DMS79 (cell line): Measurements from ENCODE around the gene SIPA1.

Source experiments
- DNase-seq: peaks from one replicate; lab custom pipeline; 2025; lab: John Stamatoyannopoulos, UW

SIPA1 gene

DNA sequence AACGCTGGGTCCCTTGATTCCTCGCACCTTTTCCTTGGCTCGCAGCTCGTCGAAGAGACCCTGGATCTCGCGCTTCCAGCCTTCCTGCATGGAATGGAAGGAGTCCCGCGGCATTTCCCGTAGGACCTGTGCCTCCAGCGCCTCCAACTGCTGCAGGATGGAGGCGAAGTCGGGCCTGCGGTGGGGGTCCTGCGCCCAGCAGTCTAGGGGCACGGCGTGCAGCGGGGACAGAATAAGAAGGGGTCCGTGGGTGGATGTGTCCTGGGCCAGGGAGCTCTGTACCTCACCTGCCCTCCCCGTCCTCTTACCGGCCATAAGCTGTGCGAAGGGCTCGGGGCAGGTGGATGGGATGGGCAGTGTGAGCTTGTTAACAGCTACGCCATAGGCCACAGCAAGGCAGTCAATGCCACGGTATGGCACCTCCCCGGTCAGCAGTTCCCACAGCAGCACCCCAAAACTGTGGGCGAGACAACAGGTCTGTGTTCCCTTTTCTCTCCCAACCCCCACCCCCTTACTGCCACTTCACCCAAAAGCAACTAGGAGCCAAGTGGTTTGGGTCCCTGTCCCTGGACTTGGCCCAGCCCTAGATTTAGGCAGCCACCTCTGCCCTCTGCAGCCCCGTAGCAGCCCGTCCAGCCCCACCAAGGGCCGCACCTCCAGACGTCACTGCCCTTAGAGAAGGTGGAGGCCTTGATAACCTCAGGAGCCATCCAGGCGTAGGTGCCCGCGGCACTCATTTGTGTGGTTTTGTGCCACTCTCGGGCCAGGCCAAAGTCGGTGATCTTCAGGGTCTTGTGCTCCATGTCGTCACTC, 30.1 kb upstream of the SIPA1 start:
- DNase-seq: no peak

GRCh38 chr11:65609229-65609628, 28.7 kb upstream of the SIPA1 start:
- DNase-seq: no peak

DNA sequence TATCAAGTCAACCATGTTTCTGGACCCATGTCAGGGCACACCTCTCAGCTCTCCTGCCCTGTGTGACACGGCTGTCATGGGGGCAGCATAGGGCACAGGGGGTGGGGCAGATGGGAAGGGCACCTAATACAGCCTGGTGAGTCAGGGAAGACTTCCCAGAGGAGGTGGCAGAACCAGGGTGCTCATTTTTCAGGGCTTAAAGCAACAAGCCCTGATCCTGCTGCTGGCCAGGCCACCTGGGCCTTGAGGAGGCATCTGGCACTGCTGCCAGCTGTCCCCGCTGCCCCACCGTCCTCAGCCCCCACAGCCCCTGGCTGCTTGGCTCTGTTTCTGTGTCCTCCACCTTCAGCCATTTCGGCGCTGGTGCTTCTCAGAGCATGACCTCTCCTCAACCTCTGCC, 28.2 kb upstream of the SIPA1 start:
- no peak for DNase-seq

DNA sequence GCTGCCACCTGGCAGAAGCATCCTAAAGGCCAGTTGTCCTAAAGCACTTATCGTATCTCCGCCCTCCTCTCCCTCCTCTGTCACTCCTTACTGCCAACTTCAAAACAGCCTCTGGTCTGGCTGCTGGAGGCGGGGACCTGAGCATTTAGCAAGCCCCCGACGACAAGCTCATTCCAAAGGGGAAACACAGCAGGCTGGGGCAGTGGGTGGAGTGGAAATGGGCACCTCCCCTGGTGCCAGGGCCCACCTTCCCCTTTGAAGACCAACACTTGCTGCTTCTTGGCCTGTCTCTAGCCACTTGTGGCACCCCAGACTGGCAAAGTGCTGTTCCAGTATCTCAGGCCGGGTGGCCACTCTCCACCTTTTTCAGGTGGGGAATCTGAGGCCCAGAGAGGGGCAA, 27.5 kb upstream of the SIPA1 start:
- no peak for DNase-seq

DNA sequence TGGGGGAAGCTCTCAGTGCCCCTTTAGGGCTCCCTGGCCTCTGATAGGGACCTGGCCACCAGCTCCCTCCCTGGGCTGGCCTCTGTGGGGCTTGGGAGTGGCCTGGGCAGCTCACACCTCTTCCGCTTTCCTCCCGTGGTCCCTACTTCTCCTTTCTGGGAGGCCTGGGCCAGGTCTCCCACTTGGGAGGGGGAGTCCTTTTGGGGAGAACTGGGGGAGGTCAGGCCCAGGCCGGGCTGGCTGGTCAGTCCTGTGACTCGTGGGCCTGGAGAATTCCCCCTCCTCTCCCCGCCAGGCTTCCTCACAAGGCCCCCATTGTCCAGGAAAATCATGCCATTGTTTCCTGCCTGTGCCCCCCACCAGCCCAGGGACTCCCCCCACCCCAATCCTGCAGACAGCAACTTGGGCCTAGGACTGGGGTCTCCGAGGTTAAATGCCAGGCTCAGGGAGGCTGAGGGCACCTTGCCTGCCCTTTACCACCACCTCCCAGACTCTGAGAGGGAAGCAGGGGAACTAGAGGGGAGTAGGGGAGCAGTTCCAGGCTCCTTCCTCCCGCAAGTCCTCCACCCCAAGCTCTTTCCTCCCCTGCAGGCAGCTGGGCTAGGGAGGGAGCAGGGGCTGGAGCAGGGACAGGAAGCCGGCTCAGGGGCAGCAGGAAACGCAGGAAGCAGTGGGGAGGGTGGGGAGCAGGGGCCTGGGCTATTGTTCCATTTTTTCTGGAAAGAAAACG, 26.7 kb upstream of the SIPA1 start:
- DNase-seq: no peak

GRCh38 chr11:65611758-65612603, 25.9 kb upstream of the SIPA1 start:
- no peak for DNase-seq

DNA sequence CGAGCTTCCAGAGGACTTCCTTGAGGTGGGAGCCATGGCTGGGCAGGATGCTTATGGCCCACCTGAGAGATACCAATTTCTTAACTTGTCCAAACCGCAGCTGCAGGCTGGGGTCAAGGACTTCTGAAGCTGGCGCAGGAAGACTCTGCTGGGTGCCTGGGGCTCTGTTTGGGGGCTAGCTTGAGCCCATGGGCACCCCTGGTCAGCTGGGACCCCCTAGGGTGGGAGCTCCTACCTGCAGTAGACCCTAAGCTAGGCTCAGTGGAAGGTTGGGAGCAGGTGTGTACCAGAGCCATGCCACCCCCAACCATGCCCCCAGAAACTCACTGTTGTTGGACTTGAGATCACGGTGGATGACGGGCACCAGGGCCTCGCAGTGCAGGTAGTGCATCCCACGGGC, 25.2 kb upstream of the SIPA1 start:
- DNase-seq: no peak

DNA sequence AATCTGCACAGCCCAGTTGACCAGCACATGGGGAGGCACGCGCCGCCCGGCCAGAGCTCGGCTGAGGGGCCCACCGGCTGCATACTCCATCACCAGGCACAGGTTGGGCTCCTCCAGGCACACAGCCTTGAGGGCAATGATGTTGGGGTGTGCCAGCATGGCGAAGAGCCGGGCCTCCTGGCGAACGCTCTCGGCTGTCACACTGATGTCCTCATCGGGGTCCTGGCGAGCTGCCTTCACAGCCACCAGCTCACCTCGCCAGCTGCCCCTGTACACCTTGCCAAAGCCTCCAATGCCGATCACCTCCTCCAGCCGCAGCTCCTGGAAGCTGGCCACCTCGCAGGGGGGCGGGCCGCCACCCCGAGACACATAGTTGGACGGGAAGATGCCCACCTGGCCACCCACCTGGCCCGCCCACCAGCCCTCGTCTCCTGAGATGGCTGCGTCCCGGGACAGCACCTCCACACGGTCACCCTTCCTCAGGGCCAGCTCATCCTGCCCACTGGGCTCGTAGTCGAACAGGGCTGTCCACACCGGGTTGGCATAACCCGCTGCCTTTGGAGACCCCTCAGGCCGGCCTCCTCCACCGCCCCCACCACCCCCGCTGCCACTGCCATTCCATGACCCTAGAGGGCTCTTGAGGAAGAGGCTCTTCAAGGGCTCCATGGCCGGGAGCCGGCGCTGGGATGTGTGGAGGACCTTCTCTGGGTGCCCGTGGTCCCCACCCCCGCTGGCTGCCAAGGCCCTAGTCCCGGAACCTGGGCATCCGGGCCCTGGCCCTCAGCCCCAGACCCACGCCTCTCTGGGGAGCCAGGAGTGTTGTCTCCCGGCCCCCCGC, 24.6 kb upstream of the SIPA1 start:
- DNase-seq: no peak

DNA sequence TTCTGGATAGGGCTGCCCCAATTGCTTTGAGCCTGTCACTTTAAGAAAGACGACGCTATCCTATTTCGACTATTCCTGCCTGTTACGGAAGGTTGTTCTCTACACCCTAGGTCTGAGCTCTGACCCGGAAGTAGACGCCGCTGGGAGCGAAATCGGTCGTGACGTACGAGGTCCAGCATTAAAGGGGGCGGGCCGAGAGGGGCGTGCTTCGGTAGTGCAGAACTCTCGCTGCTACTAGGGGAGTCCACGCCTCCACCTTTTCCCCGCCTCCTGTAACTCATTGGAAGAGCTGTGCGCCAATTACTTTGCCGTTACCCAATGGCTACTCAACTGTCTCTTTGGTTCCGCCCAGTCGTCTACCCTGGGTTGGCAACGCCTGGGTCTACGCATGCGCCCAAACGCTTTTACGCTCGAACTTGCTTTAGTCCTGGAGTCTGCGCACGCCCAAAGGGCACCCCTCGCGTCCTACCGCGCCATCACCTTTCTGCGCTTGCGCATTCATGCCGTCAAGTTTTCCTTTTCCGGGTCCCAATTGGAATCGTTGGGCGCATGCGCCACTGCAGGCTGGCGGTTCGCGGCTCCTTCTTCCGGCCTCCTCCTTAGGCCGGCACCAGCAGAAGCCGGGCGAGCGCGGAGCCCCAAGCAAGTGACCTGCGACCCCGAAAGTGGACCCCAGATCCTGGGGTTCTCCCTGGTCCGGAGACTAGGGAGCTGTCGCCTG, 22.5 kb upstream of the SIPA1 start, which contains the start of gene PCNX3:
PCNX3 (plus strand) TSS at position 548 of the 721 bp plus-strand sequence. CDS start 536 bp downstream, outside the sequence.
- DNase-seq: peak; percentile 100

- no peak for DNase-seq
Measured at GRCh38 chr11:65615950-65616574, 21.8 kb upstream of the SIPA1 start.

GRCh38 chr11:65616575-65617001, 21.3 kb upstream of the SIPA1 start:
- DNase-seq: no peak

DNA sequence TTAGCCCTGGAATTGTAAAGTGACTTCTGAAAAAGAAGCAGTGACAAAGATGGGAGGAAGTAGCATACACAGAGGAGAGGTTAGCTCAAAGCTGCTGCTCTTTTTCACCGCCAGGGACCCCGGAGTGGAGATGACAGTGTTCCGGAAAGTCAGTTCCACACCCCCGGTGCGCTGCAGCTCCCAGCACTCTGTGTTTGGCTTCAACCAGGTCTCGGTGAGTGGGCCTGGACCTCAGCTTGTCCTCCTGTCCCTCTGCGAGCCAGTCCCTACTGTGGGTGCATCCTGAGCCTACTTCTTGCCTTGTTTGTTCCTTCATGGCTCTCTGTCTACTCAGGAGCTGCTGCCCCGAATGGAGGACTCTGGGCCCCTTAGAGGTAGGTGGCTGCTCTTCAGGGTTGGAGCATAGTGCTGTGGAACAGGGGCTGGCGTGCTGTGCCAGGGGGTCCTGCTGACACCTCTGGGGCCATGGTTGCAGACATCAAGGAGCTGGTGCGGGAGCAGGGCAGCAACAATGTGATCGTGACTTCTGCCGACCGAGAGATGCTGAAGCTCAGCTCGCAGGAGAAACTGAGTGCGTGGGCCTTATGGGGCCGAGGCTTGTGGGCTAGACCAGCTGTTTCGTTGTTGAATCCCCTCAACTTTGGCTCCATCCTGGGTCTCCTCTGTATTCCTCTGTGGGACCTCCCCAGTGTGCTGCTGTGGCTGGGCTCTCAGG, 20.6 kb upstream of the SIPA1 start:
- no peak for DNase-seq

DNA sequence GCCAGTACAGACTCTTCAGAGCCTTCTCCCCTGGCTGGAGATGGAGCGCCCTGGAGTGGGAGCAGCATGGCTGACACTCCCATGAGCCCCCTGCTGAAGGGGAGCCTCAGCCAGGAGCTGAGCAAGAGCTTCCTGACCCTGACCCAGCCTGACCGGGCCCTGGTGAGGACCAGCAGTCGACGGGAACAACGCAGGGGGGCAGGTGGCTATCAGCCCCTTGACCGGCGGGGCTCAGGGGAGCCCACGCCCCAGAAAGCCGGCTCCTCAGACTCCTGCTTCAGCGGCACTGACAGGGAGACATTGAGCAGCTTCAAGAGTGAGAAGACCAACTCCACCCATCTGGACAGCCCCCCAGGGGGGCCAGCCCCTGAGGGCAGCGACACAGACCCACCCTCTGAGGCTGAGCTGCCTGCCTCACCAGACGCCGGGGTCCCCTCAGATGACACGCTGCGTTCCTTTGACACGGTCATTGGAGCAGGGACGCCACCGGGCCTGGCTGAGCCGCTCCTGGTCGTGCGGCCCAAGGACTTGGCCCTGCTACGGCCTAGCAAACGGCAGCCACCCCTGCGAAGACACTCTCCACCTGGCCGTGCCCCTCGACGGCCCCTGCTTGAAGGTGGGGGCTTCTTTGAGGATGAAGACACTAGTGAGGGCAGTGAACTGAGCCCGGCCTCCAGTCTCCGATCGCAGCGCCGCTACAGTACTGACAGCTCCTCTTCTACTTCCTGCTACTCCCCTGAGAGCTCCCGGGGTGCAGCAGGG, 19.7 kb upstream of the SIPA1 start:
- DNase-seq: no peak

DNA sequence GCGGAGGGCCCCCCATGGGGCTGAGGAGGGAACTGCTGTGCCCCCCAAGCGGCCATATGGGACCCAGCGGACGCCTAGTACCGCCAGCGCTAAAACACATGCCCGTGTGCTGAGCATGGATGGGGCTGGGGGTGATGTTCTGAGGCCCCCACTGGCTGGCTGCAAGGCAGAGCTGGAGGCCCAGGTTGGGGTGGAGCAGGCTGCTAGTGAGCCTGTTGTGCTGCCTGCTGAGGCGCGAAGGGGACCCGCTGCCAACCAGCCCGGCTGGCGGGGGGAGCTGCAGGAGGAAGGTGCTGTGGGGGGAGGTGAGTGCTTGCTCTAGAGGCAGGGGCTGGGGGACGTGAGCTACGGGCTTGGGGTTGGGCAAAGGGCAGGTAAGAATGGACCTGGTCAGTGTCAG, 19.1 kb upstream of the SIPA1 start:
- DNase-seq: no peak

DNA sequence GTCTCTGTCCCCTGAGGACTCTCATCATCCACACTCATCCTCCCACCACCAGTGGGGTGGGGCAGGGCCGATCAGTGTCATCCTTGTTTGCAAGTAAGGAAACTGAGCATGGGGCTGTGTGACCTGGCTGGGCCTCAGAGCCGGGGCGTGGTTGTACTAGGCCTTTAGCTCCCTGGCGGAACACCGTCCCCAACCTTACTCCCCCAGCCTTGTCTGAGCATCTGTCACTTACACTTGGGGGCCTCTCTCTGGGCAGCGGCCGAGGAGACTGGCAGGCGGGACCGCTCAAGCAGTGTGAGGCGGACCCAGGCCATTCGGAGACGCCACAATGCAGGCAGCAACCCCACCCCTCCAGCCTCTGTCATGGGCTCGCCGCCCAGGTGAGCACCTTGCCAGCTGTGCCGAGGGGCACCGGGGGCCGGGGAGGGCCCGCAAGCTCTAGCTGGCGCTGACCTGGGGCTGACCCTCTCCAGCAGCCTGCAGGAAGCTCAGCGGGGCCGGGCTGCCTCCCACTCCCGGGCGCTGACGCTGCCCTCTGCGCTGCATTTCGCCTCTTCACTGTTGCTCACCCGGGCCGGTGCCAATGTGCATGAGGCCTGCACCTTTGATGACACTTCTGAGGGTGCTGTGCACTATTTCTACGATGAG, 18.5 kb upstream of the SIPA1 start:
- no peak for DNase-seq

DNA sequence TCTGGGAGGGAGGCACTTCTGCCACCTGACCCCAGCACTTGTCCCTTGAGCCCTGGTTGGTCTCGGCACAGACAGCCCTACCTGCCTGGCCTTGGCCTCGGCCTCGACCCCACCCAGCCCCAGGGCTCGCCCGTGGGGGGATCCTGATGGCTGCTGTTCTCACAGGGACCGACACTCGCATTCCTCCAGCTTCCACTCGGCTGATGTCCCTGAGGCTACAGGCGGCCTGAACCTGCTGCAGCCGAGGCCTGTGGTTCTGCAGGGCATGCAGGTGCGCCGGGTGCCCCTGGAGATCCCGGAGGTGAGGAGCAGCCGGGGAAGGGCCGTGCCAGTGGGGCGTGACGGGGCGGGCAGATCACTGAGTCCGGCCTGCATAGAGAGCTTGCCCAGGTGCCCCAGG, 17.2 kb upstream of the SIPA1 start:
- DNase-seq: no peak

- no peak for DNase-seq
Measured at GRCh38 chr11:65621460-65621859, 16.4 kb upstream of the SIPA1 start.

GRCh38 chr11:65622011-65622410, 15.9 kb upstream of the SIPA1 start:
- no peak for DNase-seq
